ENCODE data around the gene UBIAD1.

The UBIAD1 gene

Small RNA genes within 50 kb of the gene (small RNA-seq; reads per million reads assigned to genes)
- gene RNU6-291P (0 reads per million in 2 experiments), gene RPL39P6 (0 reads per million in 2 experiments)
